UCSD-AML1 (cell line): ENCODE data around the gene RBBP4.
"Not testable (repeated sequence)": the region's sequence is repeated elsewhere in the genome, so short reads cannot be mapped to it uniquely, and the experiment has no call there.

ENCODE experiments used
- DNase-seq: peaks from one replicate; lab custom pipeline; 2025; ENCODE audit not compliant: unreplicated experiment; lab: John Stamatoyannopoulos, UW

Gene RBBP4

DNA sequence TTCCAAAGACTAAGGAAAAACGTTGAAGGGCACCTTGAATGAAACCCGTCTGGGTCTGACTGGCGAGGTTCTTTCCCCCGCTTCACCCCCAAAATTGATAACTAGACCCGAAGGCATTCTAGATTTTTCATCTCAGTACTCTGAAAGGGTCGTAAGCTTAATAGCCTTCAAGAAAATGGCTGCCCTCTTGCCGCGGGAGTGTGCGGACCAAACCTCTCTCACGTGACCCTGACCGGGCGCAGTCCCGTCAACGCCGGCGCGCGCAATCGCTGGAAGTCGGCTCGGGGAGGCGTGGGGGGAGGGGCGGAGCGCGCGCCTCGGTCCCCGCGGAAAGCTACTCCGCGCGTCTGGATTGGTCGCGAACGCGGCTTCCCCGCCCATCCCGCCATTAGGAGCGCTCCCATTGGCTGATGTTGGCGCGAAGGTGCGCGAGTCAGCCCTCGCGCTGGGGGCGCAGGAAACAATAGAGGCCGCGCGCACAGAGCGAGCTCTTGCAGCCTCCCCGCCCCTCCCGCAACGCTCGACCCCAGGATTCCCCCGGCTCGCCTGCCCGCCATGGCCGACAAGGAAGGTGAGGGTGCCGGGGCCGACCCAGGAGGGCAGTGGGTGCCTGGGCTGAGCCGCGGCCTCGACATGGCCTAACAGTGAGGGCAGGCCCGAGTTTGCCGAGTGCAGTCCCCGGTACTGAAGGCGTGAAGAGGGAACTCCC lies at the start of gene RBBP4:
Gene RBBP4, plus strand, starts transcription at position 457 of the 709 bp plus-strand sequence. Its CDS starts 99 bp downstream, at position 556.
- peak; percentile 99 for DNase-seq

DNA sequence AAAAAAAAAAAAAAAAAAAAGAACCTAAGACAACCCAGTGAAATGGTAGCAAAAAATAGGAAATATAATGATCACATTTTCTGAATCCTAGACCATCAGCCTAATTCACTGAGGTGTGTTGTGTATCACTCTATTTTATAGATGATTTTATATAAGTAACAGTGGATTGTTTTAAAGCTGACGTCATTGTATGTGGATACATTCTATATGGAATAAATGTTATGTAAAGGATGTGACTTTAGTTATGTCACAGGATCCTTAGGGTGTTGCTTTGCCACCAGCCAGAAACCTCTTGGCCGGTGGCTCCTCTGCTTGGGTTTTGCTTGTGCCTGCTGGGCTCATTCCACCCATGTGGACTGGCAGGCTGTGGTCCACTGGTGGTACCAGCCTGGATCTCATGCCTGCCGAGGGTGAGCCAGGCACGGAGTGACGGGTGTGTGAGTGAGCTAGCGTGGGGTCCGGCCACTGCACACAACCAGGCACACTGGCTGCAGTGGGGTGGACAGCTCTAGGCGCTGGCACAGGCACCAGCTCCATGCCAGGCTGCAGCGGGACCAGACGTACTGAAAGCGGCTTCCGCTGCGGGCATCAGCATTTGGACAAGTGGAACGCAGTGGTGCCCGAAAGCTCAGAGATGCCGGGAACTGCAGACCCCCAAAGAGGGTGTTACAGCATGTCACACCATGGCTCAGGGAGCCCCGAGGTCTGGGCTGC lies 45.1 kb upstream of the RBBP4 start:
- no peak for DNase-seq

DNA sequence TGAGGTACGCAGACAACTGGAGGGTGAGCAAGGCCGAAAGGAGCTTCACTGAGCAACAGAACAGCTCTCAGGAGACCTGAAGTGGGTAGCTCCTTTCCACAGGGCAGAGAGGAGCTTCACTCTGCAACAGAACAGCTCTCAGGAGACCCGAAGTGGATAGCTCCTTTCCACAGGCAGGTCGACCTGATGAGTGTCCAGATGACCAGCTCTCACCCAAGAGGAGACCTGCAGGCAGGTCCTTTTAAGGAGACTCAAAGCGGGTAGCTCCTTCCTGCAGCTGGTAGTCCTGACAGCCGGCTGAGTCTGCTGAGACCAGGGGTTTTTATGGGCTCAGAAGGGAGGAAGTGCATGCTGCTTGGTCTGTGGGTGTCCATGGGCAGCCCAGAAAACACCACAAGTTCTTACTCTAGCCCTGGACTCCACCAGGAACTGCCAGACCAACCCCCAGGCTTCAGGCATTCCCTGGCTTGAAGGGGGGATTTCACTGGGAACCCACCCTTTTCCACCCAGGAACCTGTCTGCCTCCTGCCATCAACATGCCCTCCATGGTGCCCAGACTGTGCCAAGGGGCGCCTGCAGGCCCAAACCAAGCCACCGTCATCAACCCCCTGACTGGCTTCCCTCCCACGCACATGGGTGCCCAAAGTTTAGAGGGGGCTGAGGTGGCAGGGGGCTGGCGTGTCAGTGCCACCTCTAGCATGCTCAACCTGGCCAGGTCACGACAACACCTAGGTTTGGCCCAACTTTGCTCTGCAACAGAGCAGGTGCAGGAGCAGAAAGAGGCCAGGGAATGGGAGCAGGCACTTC lies 44.2 kb upstream of the RBBP4 start:
- DNase-seq: peak; percentile 20

DNA sequence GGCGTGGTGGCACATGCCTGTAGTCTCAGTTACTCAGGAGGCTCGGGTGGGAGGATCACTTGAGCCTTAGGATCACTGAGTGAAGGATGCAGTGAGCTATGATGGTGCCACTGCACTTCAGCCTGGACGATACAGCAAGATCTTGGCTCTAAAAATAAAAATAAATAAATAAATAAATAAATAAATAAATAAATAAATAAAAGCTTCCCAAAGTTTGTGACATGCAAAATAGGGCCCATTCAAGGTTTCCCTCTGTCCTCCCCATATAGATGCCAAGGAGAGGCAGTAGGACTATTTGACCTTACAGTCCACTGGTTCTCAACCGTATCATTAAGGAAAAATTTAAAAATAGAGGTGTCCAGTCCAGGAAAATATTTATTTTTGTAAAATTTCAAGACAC lies 41.8 kb upstream of the RBBP4 start:
- no peak for DNase-seq

DNA sequence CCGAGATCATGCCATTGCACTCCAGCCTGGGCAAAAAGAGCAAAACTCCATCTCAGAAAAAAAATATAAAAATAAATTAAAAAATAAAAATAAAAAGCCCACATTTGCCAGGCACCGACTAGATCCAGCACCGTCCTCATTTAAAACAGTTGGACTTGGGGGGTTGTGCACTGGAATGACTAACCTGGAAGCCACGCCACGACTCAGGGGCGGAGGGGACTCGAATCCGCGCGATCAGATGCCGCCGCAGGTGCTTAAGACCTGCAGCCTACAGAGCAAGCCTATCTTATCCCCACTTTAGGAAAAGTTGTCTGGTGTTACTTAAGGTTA lies 39.2 kb upstream of the RBBP4 start:
- no peak for DNase-seq

DNA sequence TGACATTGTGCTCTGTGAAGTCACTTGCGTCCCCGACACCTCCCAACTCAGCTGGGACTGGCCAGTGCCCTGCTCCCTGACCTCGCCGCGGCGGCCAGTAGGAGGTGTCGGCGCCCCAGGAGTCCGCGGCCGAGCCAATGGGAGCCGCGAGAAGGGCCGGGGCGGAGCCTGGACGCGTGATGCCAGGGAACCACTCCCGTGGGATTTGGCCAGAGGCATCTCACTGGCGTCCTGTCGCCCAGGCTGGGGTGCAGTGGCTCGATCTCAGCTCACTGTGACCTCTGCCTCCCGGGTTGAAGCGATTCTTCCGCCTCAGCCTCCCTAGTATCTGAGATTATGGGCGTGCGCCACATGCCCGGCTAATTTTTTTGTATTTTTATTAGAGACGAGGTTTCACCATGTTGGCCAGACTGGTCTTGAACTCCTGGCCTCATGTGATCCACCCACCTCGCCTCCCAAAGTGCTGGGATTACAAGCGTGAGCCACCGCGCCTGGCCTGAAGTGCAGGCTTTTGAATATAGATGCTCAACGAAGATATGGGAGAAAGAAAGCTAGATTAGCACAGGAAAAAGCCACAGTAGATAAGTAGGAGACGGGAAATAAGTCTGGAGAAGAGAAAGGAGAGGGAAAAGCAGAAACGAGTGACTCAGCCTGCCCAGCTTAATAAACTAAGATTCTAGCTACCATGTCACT lies 38.7 kb upstream of the RBBP4 start:
- DNase-seq: no peak

DNA sequence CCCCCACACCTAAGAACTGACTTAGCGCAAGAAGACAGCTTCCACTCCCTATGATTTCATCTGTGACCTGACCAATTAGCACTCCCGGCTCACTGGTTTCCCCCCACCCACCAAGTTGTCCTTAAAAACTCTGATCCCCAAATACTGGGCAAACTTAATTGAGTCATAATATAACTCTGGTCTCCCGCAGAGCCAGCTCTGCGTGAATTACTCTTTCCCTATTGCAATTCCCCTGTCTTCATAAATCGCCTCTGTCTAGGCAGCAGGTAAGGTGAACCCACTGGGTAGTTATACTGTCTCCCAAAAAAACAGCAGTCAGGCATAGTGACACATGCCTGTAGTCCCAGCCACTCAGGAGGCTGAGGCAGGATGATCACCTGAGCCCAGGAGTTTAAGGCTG lies 37.5 kb upstream of the RBBP4 start:
- no peak for DNase-seq

DNA sequence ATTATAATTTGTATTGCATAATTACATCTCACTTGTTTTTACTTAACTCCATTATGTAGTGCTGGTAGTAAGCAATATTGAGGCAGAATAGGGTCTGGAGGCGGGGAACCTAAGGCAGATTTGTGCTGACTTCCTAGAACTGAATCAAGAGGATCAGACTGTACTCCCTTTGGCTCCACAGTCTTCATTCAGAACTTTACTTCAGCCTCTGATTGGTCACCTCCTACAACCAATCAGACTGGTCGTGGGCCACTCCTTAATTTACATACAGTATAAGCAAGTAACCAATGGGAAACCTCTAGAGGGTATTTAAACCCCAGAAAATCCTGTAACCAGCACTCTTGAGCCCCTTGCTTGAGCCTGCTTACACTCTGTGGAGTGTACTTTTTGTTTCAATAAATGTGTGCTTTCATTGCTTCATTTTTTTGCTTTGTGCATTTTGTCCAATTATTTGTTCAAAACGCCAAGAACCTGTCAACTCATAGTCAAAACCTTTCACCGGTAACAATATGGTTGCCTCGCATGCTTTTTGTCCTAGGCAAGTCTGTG lies 32.3 kb upstream of the RBBP4 start:
- no peak for DNase-seq

DNA sequence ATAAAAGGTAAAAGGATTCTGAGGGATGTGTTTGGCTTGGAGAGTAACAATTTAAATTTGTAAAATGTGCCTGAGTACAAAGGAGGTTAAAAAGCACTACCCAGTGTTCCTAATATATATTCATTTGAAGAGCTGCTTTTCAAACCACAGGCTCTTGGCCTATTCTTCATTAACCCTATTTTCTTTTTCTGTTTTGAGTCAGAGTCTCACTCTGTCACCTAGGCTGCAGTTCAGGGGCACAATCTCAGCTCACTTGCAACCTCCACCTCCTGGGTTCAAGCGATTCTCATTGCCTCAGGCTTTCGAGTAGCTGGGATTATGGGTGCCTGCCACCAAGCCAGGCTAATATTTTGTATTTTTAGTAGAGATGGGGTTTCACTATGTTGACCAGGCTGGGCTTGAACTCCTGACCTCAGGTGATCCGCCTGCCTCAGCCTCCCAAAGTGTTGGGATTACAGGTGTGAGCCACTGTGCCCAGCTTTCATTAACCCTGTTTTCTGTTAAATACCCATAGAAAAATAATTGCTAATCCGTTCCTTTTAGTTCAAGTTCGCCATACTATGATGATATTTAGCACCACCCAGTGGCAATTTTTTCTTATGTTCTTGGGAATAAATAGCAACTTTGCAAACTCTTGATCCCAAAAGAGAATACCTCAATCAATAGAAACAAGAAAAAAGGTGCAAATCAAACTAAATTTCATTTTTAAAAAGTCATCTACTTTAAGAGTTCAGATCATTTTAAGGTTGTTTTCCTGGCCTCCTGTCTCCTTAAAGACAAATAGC lies 31.1 kb upstream of the RBBP4 start:
- no peak for DNase-seq

DNA sequence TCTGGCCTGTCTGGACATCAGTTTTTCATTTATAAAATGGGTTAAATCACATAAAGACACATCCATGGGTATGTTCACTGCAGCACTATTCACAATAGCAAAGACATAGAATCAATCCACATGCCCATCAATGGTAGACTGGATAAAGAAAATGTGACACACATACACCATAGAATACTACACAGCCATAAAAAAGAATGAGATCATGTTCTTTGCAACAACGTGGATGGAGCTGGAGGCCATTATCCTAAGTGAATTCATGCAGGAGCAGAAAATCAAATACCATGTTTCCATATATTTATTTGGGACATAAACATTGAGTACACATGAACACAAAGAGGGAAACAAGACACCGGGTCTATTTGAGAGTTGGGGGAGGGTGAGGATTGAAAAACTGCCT lies 28.8 kb upstream of the RBBP4 start:
- no peak for DNase-seq

DNA sequence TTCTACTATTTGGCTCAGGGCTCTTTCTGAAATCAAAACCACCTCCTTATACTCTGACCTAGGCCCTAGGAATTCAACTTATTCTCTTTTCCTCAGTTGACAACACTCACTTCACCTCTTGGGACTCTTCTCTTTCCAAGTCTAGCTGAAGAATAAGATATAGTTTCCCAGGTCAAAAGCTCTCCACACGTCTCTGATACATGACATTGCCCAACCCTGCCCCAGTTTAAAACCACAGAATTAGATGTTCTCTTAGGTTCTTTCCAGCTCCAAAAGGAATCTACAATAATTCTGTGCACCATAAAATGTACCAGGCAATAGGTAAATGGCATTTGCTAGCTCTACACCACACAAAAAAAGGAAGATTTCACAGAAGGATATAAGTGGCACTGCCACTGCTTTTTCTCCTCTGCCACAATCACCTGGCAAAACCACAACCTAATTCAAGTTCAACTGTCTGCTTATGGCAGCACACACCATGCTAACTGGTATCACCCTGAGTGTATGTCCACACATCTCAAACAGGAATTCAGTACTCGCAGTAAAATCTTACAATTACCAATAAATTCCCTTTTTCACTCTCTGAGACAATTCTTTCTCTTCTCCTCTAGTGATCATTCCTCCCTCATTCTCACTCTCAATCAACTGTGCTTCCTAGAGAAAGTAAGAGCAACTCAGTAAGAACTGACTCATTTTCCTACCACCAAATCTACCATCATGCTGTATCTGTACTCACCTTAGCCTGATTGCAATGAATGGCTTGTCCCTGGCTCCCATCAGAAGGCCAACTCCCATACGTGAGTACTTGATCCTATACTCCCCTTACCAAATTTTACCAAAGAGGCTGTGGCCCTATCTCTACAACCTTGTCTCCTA lies 28.0 kb upstream of the RBBP4 start:
- DNase-seq: no peak

DNA sequence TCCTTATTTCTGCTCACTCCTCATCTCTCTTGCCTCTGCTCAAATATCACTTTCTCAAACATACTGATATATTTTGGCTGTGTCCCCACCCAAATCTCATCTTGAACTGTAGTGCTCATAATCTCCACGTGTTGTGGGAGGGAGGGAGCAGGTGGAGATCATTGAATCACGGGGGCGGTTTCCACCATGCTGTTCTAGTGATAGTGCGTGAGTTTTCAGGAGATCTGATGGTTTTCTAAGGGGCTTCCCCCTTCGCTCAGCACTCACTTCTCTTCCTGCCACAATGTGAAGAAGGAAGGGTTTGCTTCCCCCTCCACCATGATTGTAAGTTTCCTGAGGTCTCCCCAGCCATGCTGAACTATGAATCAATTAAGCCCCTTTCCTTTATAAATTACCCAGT lies 27.2 kb upstream of the RBBP4 start:
- DNase-seq: no peak

DNA sequence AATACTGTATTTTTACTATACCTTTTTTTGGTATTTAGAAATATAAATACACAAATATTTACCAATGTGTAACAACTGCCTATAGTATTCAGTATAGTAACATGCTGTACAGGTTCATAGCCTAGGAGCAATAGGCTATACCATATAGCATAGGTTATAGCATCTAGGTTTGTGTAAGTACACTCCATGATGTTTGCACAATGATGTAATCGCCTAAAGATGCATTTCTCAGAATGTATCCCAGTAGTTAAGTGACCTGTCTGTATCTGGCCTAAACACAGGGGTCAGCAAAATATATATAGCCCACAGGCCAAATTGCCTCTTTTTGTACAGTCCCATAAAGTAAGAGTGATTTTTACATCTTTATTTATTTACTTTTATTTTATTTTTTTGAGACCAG lies 24.8 kb upstream of the RBBP4 start:
- no peak for DNase-seq

DNA sequence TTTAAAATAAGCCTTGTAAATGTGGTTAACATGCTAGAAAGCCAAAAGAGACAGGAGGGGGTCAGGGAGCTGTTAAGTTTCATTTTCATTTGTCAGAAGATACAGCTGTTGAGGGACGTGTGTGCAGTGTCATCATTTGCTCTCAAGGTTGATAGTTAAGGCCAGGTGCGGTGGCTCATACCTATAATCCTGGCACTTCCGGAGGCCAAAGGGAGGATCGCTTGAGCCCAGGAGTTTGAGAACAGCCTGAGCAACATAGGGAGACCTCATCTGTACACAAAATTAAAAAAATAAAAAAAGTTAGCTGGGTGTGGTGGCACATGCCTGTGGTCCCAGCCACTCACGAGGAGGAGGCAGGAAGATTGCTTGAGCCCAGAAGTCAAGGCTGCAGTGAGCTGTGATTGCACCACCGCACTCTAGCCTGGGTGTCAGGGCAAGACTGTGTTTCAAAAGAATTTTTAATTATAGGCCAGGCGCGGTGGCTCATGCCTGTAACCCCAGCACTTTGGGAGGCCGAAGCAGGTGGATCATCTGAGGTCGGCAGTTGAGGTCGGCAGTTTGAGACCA lies 23.3 kb upstream of the RBBP4 start:
- DNase-seq: no peak

DNA sequence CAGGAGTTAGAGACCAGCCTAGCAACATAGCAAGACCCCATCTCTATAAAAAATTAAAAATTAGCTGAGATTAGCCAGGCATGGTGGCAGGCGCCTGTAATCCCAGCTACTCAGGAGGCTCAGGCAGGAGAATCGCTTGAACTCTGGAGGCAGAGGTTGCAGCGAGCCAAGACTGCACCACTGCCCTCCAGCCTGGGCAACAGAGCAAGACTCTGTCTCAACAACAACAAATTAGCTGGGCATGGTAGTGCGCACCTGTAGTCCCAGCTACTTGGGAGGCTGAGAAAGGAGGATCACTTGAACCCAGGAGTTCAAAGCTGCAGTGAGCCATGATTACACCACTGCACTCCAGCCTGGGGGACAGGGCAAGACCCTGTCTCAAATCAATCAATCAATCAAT lies 20.8 kb upstream of the RBBP4 start:
- not testable (repeated sequence) for DNase-seq

DNA sequence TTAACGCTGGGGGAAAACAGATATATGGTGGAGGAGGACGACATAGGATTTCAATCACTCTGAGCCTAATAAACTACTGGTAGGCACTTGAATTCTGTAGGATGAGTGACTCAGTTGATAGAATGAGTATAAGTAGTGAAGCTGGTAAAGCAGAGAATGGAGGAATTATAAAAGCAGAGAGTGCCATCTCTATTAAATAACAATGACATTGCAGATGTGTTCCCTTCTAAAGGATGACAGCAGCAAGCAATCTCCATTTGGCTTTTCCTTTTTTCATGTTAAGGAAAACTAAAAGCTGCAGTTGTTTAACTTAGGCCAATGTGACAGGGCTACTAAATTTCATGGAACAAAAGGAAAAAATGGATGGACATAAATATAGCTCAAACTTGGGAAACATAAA lies 18.2 kb upstream of the RBBP4 start:
- no peak for DNase-seq

DNA sequence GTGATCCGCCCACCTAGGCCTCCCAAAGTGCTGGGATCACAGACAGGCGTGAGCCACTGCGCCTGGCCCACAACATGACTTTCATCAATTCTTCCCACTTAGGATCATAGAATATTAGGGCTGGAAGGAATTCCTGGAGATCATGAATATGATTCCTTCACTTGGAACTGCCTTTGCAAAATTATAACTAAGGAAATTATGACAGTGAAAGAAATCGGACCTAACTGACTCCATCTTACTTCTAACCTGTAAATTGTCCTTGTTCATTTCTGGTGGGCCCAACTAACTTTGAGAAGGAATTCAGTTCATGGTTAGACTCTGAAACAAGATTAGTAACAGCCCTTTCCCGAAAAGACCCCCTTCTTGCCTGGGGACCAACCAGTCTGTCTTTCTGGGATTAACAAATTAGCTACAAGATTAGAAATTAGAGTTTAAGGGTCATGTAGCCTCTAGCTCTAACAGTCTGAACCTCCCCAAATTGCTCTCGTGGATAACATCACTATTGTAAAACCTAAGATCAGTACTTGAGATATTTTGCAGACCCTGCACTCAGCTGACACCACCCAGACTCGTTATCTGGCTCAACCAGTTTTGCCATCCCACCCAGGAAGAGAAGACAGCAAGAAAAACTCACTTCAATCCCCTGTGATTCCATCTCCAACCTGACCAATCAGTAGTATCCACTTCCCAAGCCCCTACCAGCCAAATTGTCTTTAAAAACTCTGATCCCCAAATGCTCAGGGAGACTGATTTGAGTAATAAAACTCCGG lies 15.3 kb upstream of the RBBP4 start:
- DNase-seq: no peak

DNA sequence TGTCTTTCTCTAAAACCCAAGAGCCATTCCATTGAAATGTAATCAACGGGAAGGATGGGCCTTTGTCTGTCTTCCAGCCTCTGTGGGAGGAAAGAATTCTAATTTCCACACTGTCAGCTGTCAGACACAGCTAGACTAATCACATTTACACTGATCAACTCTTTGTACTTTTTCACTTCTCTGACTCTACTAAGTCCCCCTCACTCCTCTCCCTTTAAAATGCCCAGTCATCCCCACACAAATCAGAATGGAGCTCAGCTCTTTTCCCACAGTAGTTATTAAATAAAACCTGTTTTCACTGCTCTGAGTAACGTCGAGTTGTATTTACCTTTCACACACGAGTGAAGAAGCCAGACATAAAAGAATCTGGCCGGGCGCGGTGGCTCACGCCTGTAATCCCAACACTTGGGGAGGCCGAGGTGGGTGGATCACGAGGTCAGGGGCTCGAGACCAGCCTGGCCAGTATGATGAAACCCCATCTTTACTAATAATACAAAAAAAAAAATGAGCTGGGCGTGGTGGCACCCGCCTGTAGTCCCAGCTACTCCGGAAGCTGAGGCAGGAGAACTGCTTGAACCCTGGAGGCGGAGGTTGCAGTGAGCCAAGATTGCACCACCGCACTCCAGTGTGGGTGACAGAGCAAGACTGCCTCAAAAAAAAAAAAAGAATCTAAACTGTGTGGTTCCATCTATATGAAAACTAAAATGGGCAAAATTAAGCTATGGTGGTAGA lies 13.9 kb upstream of the RBBP4 start:
- DNase-seq: no peak
